Thyroid gland (tissue), 4 donors: ENCODE results near the gene LRRC7. TPM values are rescaled to one million over a fixed set of nuclear protein-coding genes. Genes with fewer than 3 reads are reported as not detected.
A peak's percentile ranks its signal among the peaks of the same experiment; 100 is the strongest.

Source experiments
- DNase-seq, 2 donors: peaks; one replicate each; pipeline ENCODE4 v3.0.0-alpha.2; 2019
- H3K27ac ChIP-seq, 3 donors: fragments of 200-600 bp; sonication (generic); 1 replicate in 2 of 3; 2 replicates in 1 of 3; pipeline ENCODE4 v1.5.1; 2016 to 2019; ENCODE audit warnings: mild to moderate bottlenecking in 1 of 3, moderate library complexity in 1 of 3
- H3K27me3 ChIP-seq: fragments of 200-600 bp; sonication (generic); one replicate; pipeline ENCODE4 v1.5.1; 2019
- H3K36me3 ChIP-seq, 2 donors: fragments of 200-600 bp; sonication (generic); one replicate each; pipeline ENCODE4 v1.5.1; 2016 to 2019
- H3K4me1 ChIP-seq, 2 donors: fragments of 200-600 bp; sonication (generic); one replicate each; pipeline ENCODE4 v1.5.1; 2017 to 2019
- H3K4me3 ChIP-seq, 3 donors: fragments of 200-600 bp; sonication (generic); replicated peaks in 1 of 3; 1 replicate in 2 of 3; 2 replicates in 1 of 3; pipeline ENCODE4 v1.5.1; 2016; ENCODE audit warnings: mild to moderate bottlenecking in 1 of 3
- H3K9me3 ChIP-seq: fragments of 200-600 bp; sonication (generic); one replicate; pipeline ENCODE4 v1.5.1; 2017
- CTCF ChIP-seq, 6 experiments: fragments of 200-600 bp in 3 of 6; fragments of 450-650 bp in 3 of 6; sonication (generic) in 3 of 6; IDR thresholded peaks; one replicate each; pipeline ENCODE4 v1.5.1; 2016 to 2019; ENCODE audit warnings: antibody characterized with exemption in 6 of 6, mild to moderate bottlenecking in 2 of 6, inconsistent platforms in 1 of 6, moderate library complexity in 1 of 6
- POLR2A ChIP-seq, 2 donors: fragments of 450-650 bp; IDR thresholded peaks; one replicate each; pipeline ENCODE4 v1.6.1; 2017; ENCODE audit warnings: antibody characterized with exemption in 2 of 2, mild to moderate bottlenecking in 2 of 2, moderate library complexity in 1 of 2
- WGBS, 2 donors: methylation state at CpG; one replicate each; pipeline ENCODE4 v1.1.5; 2017; 5-methylcytosine and 5-hydroxymethylcytosine counted together
- intact Hi-C: fragments of 100-400 bp; cut with DNase I; formaldehyde crosslinking; loops from one replicate; pipeline ENCODE4 v1.15.1; 2023
- total RNA-seq, 4 donors: library from RNA; depleted of rRNA; stranded (reverse); fragments of >200 nt; gene quantifications; one replicate each; pipeline ENCODE4 v1.2.3, GENCODE V29; 2016

The LRRC7 gene
- total RNA-seq, 4 donors from 2014 or later, result 7.9 to 31.7 (median 18.7) TPM

DNA sequence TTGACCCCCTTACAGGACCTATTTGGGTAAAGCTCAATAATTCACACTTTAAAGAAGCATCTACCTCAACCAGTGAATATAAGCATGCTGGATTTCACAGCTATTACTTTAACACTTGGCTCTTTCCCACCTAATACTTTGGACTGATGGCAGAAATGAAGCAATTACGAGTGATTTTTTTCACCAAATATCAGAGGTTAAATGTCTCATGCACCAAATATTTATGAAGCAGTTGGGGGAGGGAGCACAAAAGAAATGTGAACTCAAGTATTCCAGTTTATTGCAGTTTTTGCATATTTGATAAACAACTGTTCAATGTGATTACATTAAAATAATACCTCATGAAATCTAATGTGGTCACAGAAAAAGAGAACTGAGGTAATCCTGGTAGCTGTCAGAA lies 223.6 kb downstream of the LRRC7 start:
- no peaks in the 10 kb centered on the region for H3K9me3 ChIP-seq
- TF ChIP-seq POLR2A (IDR thresholded peaks at IDR 0.05) (no peak), CTCF (IDR thresholded peaks at IDR 0.05) (no peak)
- H3K4me3 ChIP-seq, result no peak overlapping the region
- intact Hi-C loops, result no loop called here
- WGBS, 2 donors, result 76 to 82% methylated on average over 1 of the region's 1 CpG
- no peaks in the 10 kb centered on the region for H3K36me3 ChIP-seq
- H3K27ac ChIP-seq, result no peak overlapping the region
- DNase-seq, result no peak
- no peaks in the 10 kb centered on the region for H3K4me1 ChIP-seq
- H3K27me3 ChIP-seq, result no peaks in the 10 kb centered on the region

DNA sequence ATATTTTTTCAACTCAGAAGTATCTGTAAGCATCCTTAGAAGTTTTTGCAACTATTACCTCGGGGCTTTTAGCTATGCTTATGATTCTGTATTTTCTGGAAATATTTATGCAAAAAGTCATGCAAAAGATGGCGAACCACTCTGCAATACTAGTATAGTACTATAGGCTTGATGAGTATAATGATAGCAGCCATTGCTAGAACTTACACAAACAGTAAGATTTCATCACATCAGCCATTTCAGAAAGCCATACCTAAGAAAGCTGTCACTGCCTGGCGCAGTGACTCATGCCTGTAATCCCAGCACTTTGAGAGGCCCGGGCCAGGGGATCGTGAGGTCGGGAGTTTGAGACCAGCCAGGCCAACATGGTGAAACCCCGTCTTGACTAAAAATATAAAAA lies 227.1 kb downstream of the LRRC7 start:
- Histone ChIP-seq H3K36me3 (no peaks in the 10 kb centered on the region), H3K27ac (no peak overlapping the region), H3K9me3 (no peaks in the 10 kb centered on the region), H3K4me3 (no peak overlapping the region), H3K4me1 (no peaks in the 10 kb centered on the region), H3K27me3 (no peaks in the 10 kb centered on the region)
- TF ChIP-seq POLR2A (IDR thresholded peaks at IDR 0.05) (no peak), CTCF (IDR thresholded peaks at IDR 0.05) (no peak)
- DNase-seq, result no peak
- WGBS, 2 donors, result 92 to 95% methylated on average over 7 of the region's 7 CpGs
- intact Hi-C loops, result no loop called here

- 73 to 80% methylated on average over 2 of the region's 2 CpGs for WGBS, 2 donors
- Histone ChIP-seq H3K4me1 (no peaks in the 10 kb centered on the region), H3K9me3 (no peaks in the 10 kb centered on the region), H3K27me3 (no peaks in the 10 kb centered on the region), H3K36me3 (no peaks in the 10 kb centered on the region), H3K27ac (no peak overlapping the region), H3K4me3 (no peak overlapping the region)
- no peak for TF ChIP-seq POLR2A (IDR thresholded peaks at IDR 0.05)
- no peak for TF ChIP-seq CTCF (IDR thresholded peaks at IDR 0.05)
- intact Hi-C loops, result no loop called here
- no peak for DNase-seq
Measured at GRCh38 chr1:69814926-69815325, 247.2 kb downstream of the LRRC7 start.

GRCh38 chr1:69824932-69825331 lies 257.2 kb downstream of the LRRC7 start:
- intact Hi-C loops, result no loop called here
- peak in 1 of 2 donors; percentile 2 for DNase-seq
- Histone ChIP-seq H3K4me1 (no peaks in the 10 kb centered on the region), H3K4me3 (no peak overlapping the region), H3K27ac (no peak overlapping the region), H3K27me3 (no peaks in the 10 kb centered on the region), H3K36me3 (no peaks in the 10 kb centered on the region), H3K9me3 (no peaks in the 10 kb centered on the region)
- TF ChIP-seq CTCF (IDR thresholded peaks at IDR 0.05), result no peak
- no peak for TF ChIP-seq POLR2A (IDR thresholded peaks at IDR 0.05)

DNA sequence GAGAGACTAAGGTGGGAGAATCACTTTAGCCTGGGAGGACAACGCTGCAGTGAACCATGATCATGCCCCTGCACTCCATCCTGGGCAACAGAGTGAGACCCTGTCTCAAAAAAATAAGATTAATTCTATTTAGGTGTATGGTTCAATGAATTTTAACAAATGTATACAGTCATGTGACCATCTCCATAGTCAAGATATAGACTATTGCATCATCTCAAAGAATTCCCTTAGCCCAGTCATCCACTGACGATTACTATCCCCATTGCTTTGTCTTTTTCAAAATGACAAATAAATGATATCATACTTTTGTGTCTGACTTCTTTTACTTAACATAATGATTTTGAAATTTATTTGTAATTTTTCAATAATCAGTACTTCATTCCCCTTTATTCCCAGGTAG lies 260.0 kb downstream of the LRRC7 start:
- TF ChIP-seq CTCF (IDR thresholded peaks at IDR 0.05), result no peak
- TF ChIP-seq POLR2A (IDR thresholded peaks at IDR 0.05), result no peak
- intact Hi-C loops, result no loop called here
- no peaks in the 10 kb centered on the region for H3K4me1 ChIP-seq
- H3K4me3 ChIP-seq, result no peak overlapping the region
- no peaks in the 10 kb centered on the region for H3K27me3 ChIP-seq
- H3K36me3 ChIP-seq, result no peaks in the 10 kb centered on the region
- 94 to 97% methylated on average over 2 of the region's 2 CpGs for WGBS, 2 donors
- no peak for DNase-seq
- no peaks in the 10 kb centered on the region for H3K9me3 ChIP-seq
- no peak overlapping the region for H3K27ac ChIP-seq
